Effector memory CD8-positive, alpha-beta T cell (primary cell): ENCODE results near the gene BMPR2.
"Not testable (repeated sequence)": the region's sequence is repeated elsewhere in the genome, so short reads cannot be mapped to it uniquely, and the experiment has no call there.

Source experiments
- ATAC-seq: fragments of 150-1000 bp; cut with Tn5 transposase; replicated peaks from 2 replicates; pipeline ENCODE4 v1.10.0; 2021; ENCODE audit warnings: mild to moderate bottlenecking, moderate library complexity
- DNase-seq, 3 experiments: peaks; one replicate each; pipeline ENCODE4 v3.0.0; 2021
- H3K27ac Mint-ChIP-seq, 2 donors: one replicate each; pipeline ENCODE4 v1.8.0; 2022; ENCODE audit warnings: mild to moderate bottlenecking in 2 of 2, mixed read lengths in 2 of 2, moderate library complexity in 2 of 2
- H3K27me3 Mint-ChIP-seq, 2 donors: one replicate each; pipeline ENCODE4 v1.8.0; 2022; ENCODE audit warnings: mixed read lengths in 2 of 2
- H3K36me3 Mint-ChIP-seq: one replicate; pipeline ENCODE4 v1.8.0; 2022; ENCODE audit warnings: mild to moderate bottlenecking, moderate library complexity, mixed read lengths; ENCODE audit not compliant: insufficient read depth
- H3K4me1 Mint-ChIP-seq, 2 donors: one replicate each; pipeline ENCODE4 v1.8.0; 2022; ENCODE audit warnings: low read depth in 2 of 2, mixed read lengths in 2 of 2
- H3K4me3 Mint-ChIP-seq, 2 donors: one replicate each; pipeline ENCODE4 v1.8.0; 2022; ENCODE audit warnings: mild to moderate bottlenecking in 2 of 2, mixed read lengths in 2 of 2, moderate library complexity in 2 of 2
- H3K9me3 Mint-ChIP-seq, 2 donors: one replicate each; pipeline ENCODE4 v1.8.0; 2022; ENCODE audit warnings: mixed read lengths in 2 of 2

BMPR2 gene

GRCh38 chr2:202577250-202578183, 201.4 kb downstream of the BMPR2 start:
- Mint-ChIP-seq H3K27ac (no peak overlapping the region), H3K4me1 (no peaks in the 10 kb centered on the region), H3K9me3 (no peaks in the 10 kb centered on the region), H3K27me3 (no peaks in the 10 kb centered on the region), H3K36me3 (no peaks in the 10 kb centered on the region), H3K4me3 (no peak overlapping the region)
- ATAC-seq (no peak), DNase-seq (no peak)

DNA sequence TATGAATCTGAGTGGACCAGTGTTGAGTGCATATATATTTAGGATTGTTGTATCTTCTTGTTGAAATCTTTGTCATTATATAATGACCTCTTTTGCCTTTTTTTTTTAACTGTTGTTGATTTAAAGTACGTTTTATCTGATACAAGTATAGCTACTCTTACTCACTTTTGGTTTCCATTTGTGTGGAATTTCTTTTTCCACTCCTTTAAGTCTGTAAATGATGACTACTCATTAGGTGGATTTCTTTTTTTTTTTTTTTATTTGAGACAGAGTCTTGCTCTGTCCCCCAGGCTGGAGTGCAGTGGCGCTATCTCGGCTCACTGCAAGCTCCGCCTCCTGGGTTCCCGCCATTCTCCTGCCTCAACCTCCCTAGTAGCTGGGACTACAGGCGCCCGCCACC, 206.7 kb downstream of the BMPR2 start:
- not testable (repeated sequence) for H3K4me3 Mint-ChIP-seq, H3K9me3 Mint-ChIP-seq, H3K4me1 Mint-ChIP-seq, H3K27me3 Mint-ChIP-seq, H3K27ac Mint-ChIP-seq, H3K36me3 Mint-ChIP-seq, ATAC-seq, DNase-seq

DNA sequence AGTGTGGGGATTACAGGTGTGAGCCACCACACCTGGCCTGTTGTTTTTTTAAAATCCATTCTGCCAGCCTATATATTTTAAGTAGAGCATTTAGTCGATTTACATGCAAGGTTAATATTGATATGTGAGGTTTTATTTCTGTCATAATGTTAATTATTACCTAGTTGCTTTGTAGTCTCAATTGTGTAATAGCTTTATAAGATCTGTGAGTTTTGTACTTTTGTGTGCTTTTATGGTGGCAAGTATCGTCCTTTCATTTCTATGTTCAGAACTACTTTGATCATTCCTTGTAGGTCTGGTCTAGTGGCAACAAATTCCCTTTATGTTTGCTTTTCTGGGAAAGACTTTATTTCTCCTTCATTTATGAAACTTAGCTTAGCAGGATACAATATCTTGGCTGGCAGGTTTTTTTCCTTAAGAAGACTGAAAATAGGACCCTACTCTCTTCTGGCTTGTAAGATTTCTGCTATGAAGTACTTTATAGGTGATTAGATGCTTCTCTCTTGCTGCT, 207.6 kb downstream of the BMPR2 start:
- Mint-ChIP-seq H3K4me1 (peaks cover 5% of the 10 kb centered on the region in 2 donors), H3K9me3 (no peaks in the 10 kb centered on the region), H3K27ac (no peak overlapping the region), H3K4me3 (no peak overlapping the region), H3K27me3 (peaks cover 6 to 7% of the 10 kb centered on the region in 2 donors), H3K36me3 (no peaks in the 10 kb centered on the region)
- DNase-seq: no peak
- no peak for ATAC-seq

DNA sequence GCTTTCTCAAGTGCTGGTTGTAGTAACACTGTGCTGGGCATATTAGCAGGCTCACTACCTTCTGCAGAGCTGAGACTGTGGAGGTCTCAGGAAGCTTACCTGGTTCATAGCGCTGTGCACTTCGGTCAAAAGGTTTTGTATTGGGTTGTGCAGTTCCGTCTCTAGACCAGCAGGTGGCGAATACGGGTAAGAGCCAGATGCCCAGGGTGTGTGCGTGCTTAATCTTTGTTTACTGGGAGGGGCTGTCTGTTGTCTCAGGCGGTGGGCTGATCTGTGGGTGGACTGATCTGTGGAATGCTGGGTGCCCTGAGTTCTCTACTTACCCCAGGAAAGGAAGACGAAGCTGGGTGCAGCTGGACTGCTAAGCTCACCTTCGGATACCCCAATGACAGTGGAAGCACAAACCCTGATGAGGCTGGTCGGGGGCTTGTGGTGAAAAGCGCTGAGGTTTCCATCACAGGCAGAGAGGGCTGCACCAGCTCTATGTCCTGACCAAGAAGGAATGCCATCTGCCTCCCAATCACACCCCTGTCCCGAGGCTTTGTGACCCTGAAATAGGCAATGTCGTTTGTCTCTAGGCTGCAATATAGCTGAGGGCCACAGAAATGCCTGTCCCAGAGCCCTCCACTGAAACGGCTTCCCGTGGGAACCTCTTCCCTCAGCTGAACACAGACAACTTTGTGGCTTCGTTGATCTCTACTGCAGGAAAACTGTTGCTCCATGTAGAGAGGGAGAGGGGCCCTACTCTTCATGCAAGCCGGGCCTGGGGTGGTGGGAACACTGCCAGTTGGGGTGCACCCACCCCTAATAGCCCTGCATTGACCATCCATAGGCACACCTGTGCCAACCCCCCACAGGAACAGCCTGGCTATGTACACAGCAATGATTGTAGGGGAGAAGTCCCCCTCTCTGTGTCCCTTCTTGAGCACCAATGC, 212.8 kb downstream of the BMPR2 start:
- H3K36me3 Mint-ChIP-seq: peaks cover 4% of the 10 kb centered on the region
- H3K4me1 Mint-ChIP-seq: peaks cover 5 to 6% of the 10 kb centered on the region in 2 donors
- H3K27me3 Mint-ChIP-seq: peaks cover 6 to 8% of the 10 kb centered on the region in 2 donors
- peak overlapping the region in 1 of 2 donors; percentile 53 for H3K27ac Mint-ChIP-seq
- no peaks in the 10 kb centered on the region for H3K9me3 Mint-ChIP-seq
- ATAC-seq (peak; percentile 99), DNase-seq (peak; percentile 46 to 56 (median 49))
- H3K4me3 Mint-ChIP-seq: no peak overlapping the region

GRCh38 chr2:202589582-202589949, 213.4 kb downstream of the BMPR2 start:
- H3K4me3 Mint-ChIP-seq: no peak overlapping the region
- no peak for DNase-seq

DNA sequence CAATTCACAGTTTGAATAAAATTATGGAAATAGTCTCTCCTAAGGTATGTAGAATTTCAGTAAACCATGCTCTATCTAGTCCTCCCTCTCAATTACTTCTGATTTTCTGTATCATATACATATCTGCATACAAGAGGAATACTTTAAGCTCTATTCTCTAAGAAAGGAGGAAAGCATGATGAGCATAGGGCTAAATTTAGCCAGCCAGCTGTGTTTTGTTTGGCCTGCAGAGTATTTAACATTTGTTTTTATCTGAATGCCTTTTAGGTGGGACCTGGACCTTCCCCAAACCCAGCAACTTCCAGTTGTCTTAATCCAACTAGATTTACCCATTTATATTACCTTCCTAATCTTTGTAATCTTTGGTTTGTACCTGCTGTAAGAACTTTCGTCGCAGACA, 216.4 kb downstream of the BMPR2 start:
- Mint-ChIP-seq H3K27me3 (peaks cover 6 to 8% of the 10 kb centered on the region in 2 donors), H3K36me3 (peaks cover 6% of the 10 kb centered on the region), H3K4me3 (no peak overlapping the region), H3K27ac (no peak overlapping the region), H3K4me1 (peaks cover 5 to 6% of the 10 kb centered on the region in 2 donors), H3K9me3 (no peaks in the 10 kb centered on the region)
- no peak for ATAC-seq
- no peak for DNase-seq

More at GRCh38 chr2:202589582-202589949, 213.4 kb downstream of the BMPR2 start:
- no peak overlapping the region for H3K27ac Mint-ChIP-seq
- no peak for ATAC-seq
- H3K9me3 Mint-ChIP-seq: no peaks in the 10 kb centered on the region
- peaks cover 4% of the 10 kb centered on the region for H3K36me3 Mint-ChIP-seq
- H3K27me3 Mint-ChIP-seq: peaks cover 6 to 8% of the 10 kb centered on the region in 2 donors
- H3K4me1 Mint-ChIP-seq: peaks cover 5 to 6% of the 10 kb centered on the region in 2 donors

GRCh38 chr2:202599105-202599504, 223.0 kb downstream of the BMPR2 start:
- Mint-ChIP-seq H3K27ac (no peak overlapping the region), H3K4me1 (peaks cover 0 to 2% of the 10 kb centered on the region in 2 donors), H3K36me3 (peaks cover 2% of the 10 kb centered on the region)

GRCh38 chr2:202599911-202600310, 223.8 kb downstream of the BMPR2 start:
- Mint-ChIP-seq H3K4me1 (peaks cover 0 to 2% of the 10 kb centered on the region in 2 donors), H3K36me3 (peaks cover 2% of the 10 kb centered on the region), H3K27ac (no peak overlapping the region), H3K9me3 (no peaks in the 10 kb centered on the region), H3K4me3 (no peak overlapping the region), H3K27me3 (no peaks in the 10 kb centered on the region)
- no peak for DNase-seq
- no peak for ATAC-seq

More at GRCh38 chr2:202599105-202599504, 223.0 kb downstream of the BMPR2 start:
- Mint-ChIP-seq H3K27me3 (no peaks in the 10 kb centered on the region), H3K4me3 (no peak overlapping the region), H3K9me3 (no peaks in the 10 kb centered on the region)
- ATAC-seq (no peak), DNase-seq (no peak)

DNA sequence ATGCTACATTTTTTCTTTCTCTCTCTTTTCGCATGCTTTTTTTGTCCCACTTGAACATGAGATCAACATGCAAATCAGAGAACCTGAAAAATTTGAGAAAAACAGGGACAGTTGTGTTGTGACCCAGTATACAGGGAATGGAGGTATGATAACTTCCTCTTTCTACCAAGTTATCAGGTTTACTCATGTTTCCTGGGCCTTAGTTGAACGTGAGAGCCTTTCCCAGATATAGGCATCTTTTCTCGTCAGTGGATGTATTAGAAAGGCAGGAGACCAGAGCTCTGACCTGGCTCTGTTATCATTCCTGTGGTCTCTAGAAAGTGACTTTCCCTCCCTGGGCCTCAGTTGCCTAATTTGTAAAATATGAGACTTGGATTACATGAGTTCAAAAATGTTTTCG, 228.6 kb downstream of the BMPR2 start:
- Mint-ChIP-seq H3K27me3 (no peaks in the 10 kb centered on the region), H3K4me1 (peaks cover 0 to 2% of the 10 kb centered on the region in 2 donors), H3K9me3 (no peaks in the 10 kb centered on the region), H3K4me3 (no peak overlapping the region), H3K36me3 (no peaks in the 10 kb centered on the region), H3K27ac (no peak overlapping the region)
- DNase-seq (no peak), ATAC-seq (no peak)

GRCh38 chr2:202605174-202605573, 229.0 kb downstream of the BMPR2 start:
- no peak overlapping the region for H3K27ac Mint-ChIP-seq
- no peak for DNase-seq
- no peak for ATAC-seq
- no peaks in the 10 kb centered on the region for H3K9me3 Mint-ChIP-seq
- H3K36me3 Mint-ChIP-seq: no peaks in the 10 kb centered on the region
- peaks cover 0 to 2% of the 10 kb centered on the region in 2 donors for H3K4me1 Mint-ChIP-seq
- H3K27me3 Mint-ChIP-seq: no peaks in the 10 kb centered on the region
- H3K4me3 Mint-ChIP-seq: no peak overlapping the region

DNA sequence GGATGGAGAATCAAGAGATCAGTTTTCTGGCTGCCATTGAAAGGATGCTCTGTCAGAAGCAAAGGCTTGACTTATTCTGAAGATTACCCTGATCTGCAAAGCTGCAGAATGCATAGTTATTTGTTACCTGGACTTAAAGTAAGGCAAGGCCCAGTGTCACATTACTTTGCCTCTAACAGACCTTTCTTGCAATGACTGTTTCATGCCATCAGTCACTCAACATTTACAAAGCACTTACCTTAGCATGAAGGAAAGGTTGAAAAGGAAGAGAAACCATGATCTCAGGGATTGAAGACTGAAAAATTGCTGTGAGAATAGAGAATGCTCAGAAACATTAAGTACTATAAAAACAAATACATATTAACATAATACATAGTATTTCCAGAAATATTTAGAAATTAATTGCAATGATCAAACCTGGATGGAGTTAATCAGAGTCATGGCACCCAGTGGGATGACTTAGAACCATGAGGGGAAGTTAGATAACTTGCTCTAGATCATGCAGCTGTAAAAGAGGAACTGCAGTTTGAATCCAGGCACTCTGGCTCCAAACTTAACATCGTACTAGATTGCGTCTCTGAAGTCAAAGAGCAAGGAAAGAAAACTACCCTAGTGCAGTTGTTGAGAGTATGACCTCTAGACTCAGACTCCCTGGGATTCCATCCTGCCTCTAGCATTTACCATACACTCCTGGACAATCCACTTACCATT, 232.2 kb downstream of the BMPR2 start:
- no peak for DNase-seq
- no peak overlapping the region for H3K27ac Mint-ChIP-seq

DNA sequence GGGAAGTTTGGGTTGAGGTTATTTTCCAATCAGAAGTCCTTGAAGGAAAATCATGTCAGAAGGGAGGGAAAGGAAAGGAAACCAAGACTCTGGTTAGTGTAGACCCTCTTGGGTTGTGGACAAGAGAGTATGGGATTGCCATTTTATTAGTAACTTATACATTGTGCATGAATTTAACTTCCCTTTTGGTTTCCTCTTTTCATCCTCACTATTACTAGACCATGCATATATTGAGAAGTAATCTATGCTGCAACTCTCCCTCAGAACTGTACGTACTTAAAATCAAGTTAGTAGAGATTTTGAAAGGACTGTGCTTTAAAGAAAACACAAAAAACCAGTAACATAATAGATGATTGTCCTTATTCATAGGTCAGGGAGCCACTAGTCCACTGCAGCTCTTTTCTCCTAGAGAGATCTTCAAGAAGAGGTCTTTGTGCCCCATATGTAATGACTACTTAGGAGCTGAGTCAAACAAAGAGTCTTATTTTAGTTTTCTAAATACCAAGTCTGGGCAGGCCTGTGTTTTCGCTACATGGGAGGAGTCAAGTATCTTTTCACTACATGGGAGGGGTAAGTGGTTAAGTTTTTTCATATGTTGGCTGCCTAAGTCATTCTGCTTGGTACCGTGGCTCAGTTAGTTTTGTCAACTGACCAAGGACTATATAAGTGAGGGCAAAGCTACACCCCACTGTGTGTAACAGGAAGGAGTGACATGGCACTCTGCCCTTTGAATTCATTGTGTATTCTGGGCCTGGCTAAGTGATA, 233.4 kb downstream of the BMPR2 start:
- Mint-ChIP-seq H3K27ac (peak overlapping the region in 1 of 2 donors; percentile 7), H3K36me3 (no peaks in the 10 kb centered on the region), H3K4me3 (no peak overlapping the region), H3K4me1 (no peaks in the 10 kb centered on the region), H3K9me3 (no peaks in the 10 kb centered on the region), H3K27me3 (no peaks in the 10 kb centered on the region)
- ATAC-seq (no peak), DNase-seq (no peak)

More for the DNA sequence above, 232.2 kb downstream of the BMPR2 start:
- no peak for ATAC-seq
- H3K9me3 Mint-ChIP-seq: no peaks in the 10 kb centered on the region
- H3K4me3 Mint-ChIP-seq: no peak overlapping the region
- H3K27me3 Mint-ChIP-seq: no peaks in the 10 kb centered on the region
- no peaks in the 10 kb centered on the region for H3K36me3 Mint-ChIP-seq
- H3K4me1 Mint-ChIP-seq: no peaks in the 10 kb centered on the region
